ENCODE results near the gene WNT11. TPM values are rescaled to one million over a fixed set of nuclear protein-coding genes. Genes with fewer than 3 reads are reported as not detected.

Gene WNT11
- total and polyA plus RNA-seq, 12 donors = 5.1 to 12.0 (median 7.7) TPM

- ATAC-seq = no peak
- Histone ChIP-seq H3K27ac (no peak overlapping the region), H3K4me3 (no peak overlapping the region), H3K4me1 (peaks cover 0 to 14% (median 0%) of the 10 kb centered on the region in 9 donors), H3K27me3 (peaks cover 0 to 12% (median 0%) of the 10 kb centered on the region in 7 donors), H3K9me3 (peaks cover 0 to 9% (median 0%) of the 10 kb centered on the region in 11 donors), H3K36me3 (no peaks in the 10 kb centered on the region)
- no peak for DNase-seq
- TF ChIP-seq, protein P1, sequence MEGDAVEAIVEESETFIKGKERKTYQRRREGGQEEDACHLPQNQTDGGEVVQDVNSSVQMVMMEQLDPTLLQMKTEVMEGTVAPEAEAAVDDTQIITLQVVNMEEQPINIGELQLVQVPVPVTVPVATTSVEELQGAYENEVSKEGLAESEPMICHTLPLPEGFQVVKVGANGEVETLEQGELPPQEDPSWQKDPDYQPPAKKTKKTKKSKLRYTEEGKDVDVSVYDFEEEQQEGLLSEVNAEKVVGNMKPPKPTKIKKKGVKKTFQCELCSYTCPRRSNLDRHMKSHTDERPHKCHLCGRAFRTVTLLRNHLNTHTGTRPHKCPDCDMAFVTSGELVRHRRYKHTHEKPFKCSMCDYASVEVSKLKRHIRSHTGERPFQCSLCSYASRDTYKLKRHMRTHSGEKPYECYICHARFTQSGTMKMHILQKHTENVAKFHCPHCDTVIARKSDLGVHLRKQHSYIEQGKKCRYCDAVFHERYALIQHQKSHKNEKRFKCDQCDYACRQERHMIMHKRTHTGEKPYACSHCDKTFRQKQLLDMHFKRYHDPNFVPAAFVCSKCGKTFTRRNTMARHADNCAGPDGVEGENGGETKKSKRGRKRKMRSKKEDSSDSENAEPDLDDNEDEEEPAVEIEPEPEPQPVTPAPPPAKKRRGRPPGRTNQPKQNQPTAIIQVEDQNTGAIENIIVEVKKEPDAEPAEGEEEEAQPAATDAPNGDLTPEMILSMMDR (IDR thresholded peaks at IDR 0.05) = no peak
- intact Hi-C loops (cut with DNase I) = no loop called here
- 94% methylated on average over 6 of the region's 6 CpGs for WGBS, 2 donors
Observed at GRCh38 chr11:76247091-76247490, 40.8 kb upstream of the WNT11 start.

GRCh38 chr11:76246271-76246933 lies 40.1 kb upstream of the WNT11 start:
- peaks cover 0 to 9% (median 0%) of the 10 kb centered on the region in 11 donors for H3K9me3 ChIP-seq
- H3K4me1 ChIP-seq = peaks cover 0 to 9% (median 0%) of the 10 kb centered on the region in 9 donors
- ATAC-seq (no peak), DNase-seq (no peak)
- H3K27me3 ChIP-seq = peaks cover 0 to 17% (median 0%) of the 10 kb centered on the region in 7 donors
- WGBS, 2 donors = 98% methylated on average over 11 of the region's 11 CpGs
- TF ChIP-seq, protein P1 (IDR thresholded peaks at IDR 0.05) = no peak
- H3K27ac ChIP-seq = no peak overlapping the region
- intact Hi-C loops (cut with DNase I) = no loop called here
- H3K36me3 ChIP-seq = no peaks in the 10 kb centered on the region
- H3K4me3 ChIP-seq = no peak overlapping the region

- Histone ChIP-seq H3K4me1 (peaks cover 0 to 2% (median 0%) of the 10 kb centered on the region in 9 donors), H3K4me3 (no peak overlapping the region), H3K27ac (no peak overlapping the region), H3K36me3 (no peaks in the 10 kb centered on the region), H3K9me3 (peaks cover 0 to 7% (median 0%) of the 10 kb centered on the region in 11 donors), H3K27me3 (peaks cover 0 to 20% (median 0%) of the 10 kb centered on the region in 7 donors)
- TF ChIP-seq, protein P1 (IDR thresholded peaks at IDR 0.05) = no peak
- intact Hi-C loops (cut with DNase I) = no loop called here
- ATAC-seq (no peak), DNase-seq (no peak)
- 81 to 83% methylated on average over 2 of the region's 2 CpGs for WGBS, 2 donors
Observed at GRCh38 chr11:76245720-76246119, 39.4 kb upstream of the WNT11 start.

- ATAC-seq (no peak), DNase-seq (no peak)
- Histone ChIP-seq H3K4me1 (no peaks in the 10 kb centered on the region), H3K36me3 (no peaks in the 10 kb centered on the region), H3K27ac (no peak overlapping the region), H3K4me3 (no peak overlapping the region), H3K27me3 (peaks cover 0 to 20% (median 0%) of the 10 kb centered on the region in 7 donors), H3K9me3 (no peaks in the 10 kb centered on the region)
- TF ChIP-seq, protein P1 (IDR thresholded peaks at IDR 0.05) = no peak
- intact Hi-C loops (cut with DNase I) = no loop called here
- 90 to 91% methylated on average over 4 of the region's 4 CpGs for WGBS, 2 donors
Observed at GRCh38 chr11:76244316-76244851, 38.1 kb upstream of the WNT11 start.
